Esophagus (tissue), 2 donors: Measurements from ENCODE around the gene HRH3. TPM values are rescaled to one million over a fixed set of nuclear protein-coding genes. Genes with fewer than 3 reads are reported as not detected.

Source experiments
- H3K27ac ChIP-seq, 2 donors: one replicate each; pipeline ENCODE4 v1.5.1; 2013; ENCODE audit warnings: low read depth in 2 of 2, mild to moderate bottlenecking in 2 of 2, inconsistent platforms in 1 of 2, low read length in 1 of 2, moderate library complexity in 1 of 2
- H3K27me3 ChIP-seq, 2 donors: one replicate each; pipeline ENCODE4 v1.6.1; 2013; ENCODE audit warnings: low read length in 2 of 2, control low read depth in 1 of 2, mild to moderate bottlenecking in 1 of 2; ENCODE audit not compliant: insufficient read depth in 2 of 2, control insufficient read depth in 1 of 2
- H3K36me3 ChIP-seq, 2 donors: one replicate each; pipeline ENCODE4 v1.6.1; 2013; ENCODE audit warnings: low read length in 1 of 2; ENCODE audit not compliant: control insufficient read depth in 2 of 2, insufficient read depth in 2 of 2
- H3K4me1 ChIP-seq, 2 donors: one replicate each; pipeline ENCODE4 v1.6.1; 2013; ENCODE audit warnings: low read length in 1 of 2; ENCODE audit not compliant: control insufficient read depth in 2 of 2, insufficient read depth in 2 of 2
- H3K4me3 ChIP-seq, 2 donors: one replicate each; pipeline ENCODE4 v1.5.1; 2013; ENCODE audit warnings: low read length in 2 of 2, mild to moderate bottlenecking in 2 of 2, low read depth in 1 of 2, moderate library complexity in 1 of 2
- H3K9me3 ChIP-seq, 2 donors: one replicate each; pipeline ENCODE4 v1.6.1; 2013; ENCODE audit warnings: mild to moderate bottlenecking in 2 of 2, low read depth in 1 of 2, low read length in 1 of 2, moderate library complexity in 1 of 2; ENCODE audit not compliant: control insufficient read depth in 2 of 2, insufficient read depth in 1 of 2
- WGBS, 2 donors: extraction: QIAGEN DNeasy Blood & Tissue Kit; methylation state at CpG; one replicate each; pipeline ENCODE4 v1.1.7; 2013; 5-methylcytosine and 5-hydroxymethylcytosine counted together
- polyA plus RNA-seq, 2 donors: library from polyadenylated mRNA; stranded (reverse); fragments of 200-250 nt; gene quantifications; one replicate each; pipeline ENCODE4 v1.2.3, GENCODE V29; 2013
- donor health status: healthy with polysubstance abuse.
- donor health status: Bipolar disorder and iron deficiency.

Gene HRH3
- polyA plus RNA-seq, 2 donors: 0.02 TPM; not detected in 1

DNA sequence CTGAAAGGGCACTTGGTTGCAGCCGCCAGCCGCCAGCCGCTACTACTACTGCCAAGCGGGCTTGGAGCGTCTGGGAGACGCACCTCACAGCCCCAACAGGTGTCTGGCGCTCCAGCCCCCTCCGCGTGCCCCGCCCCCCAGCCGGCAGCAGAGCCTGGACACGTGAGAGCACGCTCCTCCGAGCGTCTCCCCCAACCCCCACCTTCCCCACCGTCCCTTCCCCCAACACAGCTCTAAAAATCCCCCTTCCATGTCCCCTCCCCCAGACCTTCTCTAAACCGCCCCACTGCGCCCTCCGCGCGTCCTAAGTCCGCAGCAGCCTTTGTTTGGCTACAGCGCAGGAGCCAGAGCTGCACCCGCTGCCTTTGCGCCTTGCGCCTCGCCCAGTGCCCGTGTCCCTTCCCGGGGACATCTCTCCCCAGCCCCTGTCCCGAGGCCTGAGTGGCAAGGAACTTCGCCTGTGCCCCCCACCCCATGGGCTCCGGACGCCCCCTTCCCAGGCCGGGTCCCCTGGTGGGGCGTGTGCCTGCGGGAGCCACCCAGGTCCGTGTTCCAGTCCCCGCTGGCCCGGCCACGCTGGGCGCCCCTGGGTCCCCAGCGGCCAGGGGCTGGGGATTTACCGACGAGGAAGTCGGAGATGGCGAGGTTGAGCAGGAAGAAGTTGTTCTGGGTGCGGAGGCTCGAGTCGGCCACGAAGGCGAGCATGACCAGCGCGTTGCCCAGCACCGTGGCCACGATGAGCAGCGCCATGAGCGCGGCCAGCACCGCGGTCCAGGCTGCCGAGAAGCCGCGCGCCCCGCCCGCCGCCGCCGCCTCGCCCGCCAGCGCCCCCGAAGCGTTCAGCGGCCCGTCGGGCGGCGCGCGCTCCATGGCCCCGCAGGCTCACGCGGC lies 732 bp downstream of the HRH3 start:
- peaks cover 11 to 12% of the 10 kb centered on the region in 2 donors for H3K4me1 ChIP-seq
- 3 to 4% methylated on average over 54 to 84 of the region's 84 CpGs for WGBS, 2 donors
- H3K27me3 ChIP-seq: peaks cover 0 to 37% of the 10 kb centered on the region in 2 donors
- H3K4me3 ChIP-seq: peak overlapping the region; percentile 14 to 44
- peaks cover 0 to 2% of the 10 kb centered on the region in 2 donors for H3K9me3 ChIP-seq
- no peak overlapping the region for H3K27ac ChIP-seq
- no peaks in the 10 kb centered on the region for H3K36me3 ChIP-seq

DNA sequence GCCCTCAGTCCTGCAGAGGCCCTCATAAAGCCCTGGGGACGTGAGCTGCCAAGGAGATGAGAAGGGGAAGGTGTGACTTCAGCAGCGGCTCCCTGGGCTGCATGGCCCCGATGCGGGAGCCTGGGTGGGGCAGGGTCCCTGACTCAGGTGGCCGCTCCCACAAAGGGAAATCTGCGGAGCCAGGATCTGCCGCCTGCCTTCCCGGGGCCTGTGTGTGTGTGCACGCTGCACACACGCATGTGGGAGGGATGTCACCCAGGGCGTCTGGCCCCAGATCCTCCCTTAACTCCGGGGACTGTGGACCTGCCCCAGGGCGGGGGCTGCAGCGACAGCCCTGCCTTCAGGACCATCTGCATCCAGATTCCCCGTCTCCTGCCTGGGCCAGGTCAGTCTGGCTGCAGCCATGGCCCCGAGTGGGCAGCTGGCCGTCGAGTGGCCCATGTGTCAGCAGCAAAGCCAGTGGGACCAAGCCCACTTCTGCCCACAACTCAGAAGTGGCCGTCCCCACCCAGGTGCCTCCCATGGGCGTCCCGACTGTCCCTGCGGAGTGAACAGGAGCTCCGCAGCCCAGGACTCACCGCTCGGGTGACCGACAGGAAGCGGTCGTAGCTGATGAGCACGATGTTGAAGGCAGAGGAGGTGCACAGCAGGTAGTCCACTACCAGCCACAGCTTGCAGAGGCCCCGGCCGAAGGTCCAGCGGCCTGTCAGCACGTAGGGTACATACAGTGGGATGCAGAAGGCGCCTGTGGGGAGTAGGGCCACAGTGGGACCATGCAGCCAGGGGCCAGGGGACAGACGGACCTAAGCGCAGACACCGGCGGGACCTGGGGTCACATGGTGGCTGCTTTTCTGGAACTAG lies 1.9 kb downstream of the HRH3 start:
- 54 to 59% methylated on average over 38 of the region's 38 CpGs for WGBS, 2 donors
- H3K27me3 ChIP-seq: peaks cover 0 to 38% of the 10 kb centered on the region in 2 donors
- H3K27ac ChIP-seq: no peak overlapping the region
- peaks cover 11 to 12% of the 10 kb centered on the region in 2 donors for H3K4me1 ChIP-seq
- H3K4me3 ChIP-seq: no peak overlapping the region
- H3K9me3 ChIP-seq: peaks cover 0 to 2% of the 10 kb centered on the region in 2 donors
- no peaks in the 10 kb centered on the region for H3K36me3 ChIP-seq

DNA sequence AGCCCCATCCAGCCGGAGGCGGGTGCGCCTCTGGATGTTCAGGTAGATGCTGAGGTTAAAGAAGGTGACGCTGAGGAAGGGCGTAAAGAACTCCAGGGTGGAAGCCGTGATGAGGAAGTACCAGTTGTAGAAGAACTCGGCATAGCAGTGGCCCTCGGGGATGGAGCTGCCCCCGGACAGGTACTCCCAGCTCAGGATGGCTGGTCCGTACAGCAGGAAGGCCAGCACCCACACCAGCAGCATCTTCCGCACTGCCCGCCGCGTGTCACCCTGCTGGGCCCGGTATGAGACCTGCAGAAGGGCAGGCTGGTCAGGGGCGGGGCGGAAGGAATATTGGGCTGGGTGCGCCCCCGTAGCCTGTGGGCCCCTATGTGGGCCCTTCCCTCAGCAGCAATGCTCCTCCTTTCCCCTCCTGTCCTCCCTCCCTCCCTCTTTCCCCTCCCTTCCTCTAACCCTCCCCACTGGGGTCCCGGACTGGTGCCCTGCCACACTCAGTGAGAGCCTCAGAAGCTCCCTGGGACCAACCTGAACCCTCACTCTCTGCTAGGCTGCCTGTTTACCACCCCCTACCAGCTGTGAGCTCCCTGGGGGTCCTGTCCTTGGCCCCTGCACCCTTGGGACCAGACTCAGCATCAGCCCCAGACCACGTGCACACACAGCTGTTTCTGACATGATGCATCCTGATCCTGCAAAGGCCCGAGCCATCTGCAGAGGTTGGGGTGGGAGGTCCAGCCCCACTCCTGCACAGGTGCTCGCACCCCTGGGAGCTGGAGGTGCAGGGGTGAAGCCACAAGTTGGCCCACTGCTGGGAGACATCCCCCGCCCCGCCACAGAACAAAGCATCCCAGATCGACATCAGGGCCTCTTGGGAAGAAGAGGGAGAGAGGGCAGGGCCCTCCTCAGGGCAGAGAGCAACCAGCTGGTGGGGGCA lies 3.2 kb downstream of the HRH3 start:
- H3K27me3 ChIP-seq: peaks cover 4 to 32% of the 10 kb centered on the region in 2 donors

DNA sequence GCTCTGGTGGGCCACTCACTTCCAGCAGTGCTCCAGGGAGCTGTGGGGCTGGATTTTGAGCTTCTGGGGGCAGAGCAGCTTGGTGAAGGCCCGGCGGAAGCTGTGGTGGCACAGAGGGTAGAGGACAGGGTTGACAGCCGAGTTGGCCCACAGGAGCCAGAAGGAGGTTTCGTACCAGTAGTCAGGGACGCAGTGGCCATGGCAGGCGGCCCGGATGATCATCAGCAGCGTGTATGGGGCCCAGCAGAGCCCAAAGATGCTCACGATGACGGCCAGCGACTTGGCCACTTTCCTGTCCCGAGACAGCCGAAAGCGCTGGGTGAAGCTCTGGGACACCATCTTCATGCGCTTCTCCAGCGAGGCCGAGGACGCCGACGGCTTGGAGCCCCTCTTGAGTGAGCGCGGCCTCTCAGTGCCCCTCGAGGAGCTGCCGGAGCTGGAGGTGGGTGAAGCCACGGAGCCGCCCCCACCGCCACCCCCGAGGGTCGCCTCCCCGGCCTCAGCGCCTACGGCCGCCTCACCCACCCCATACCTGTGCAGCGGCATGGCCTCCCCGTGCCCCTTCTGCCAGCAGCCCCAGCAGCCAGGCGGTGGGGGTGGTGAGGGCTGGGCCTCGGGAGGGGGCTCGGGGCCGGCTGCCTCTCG lies 4.0 kb downstream of the HRH3 start:
- no peak overlapping the region for H3K4me3 ChIP-seq
- H3K36me3 ChIP-seq: no peaks in the 10 kb centered on the region
- H3K9me3 ChIP-seq: peaks cover 0 to 4% of the 10 kb centered on the region in 2 donors
- 77 to 82% methylated on average over 38 to 40 of the region's 40 CpGs for WGBS, 2 donors
- peaks cover 11 to 12% of the 10 kb centered on the region in 2 donors for H3K4me1 ChIP-seq
- H3K27me3 ChIP-seq: peaks cover 4 to 27% of the 10 kb centered on the region in 2 donors
- H3K27ac ChIP-seq: no peak overlapping the region

More for the DNA sequence above, 3.2 kb downstream of the HRH3 start:
- H3K36me3 ChIP-seq: no peaks in the 10 kb centered on the region
- WGBS, 2 donors: 66 to 68% methylated on average over 17 to 26 of the region's 26 CpGs
- H3K27ac ChIP-seq: no peak overlapping the region
- peaks cover 11 to 12% of the 10 kb centered on the region in 2 donors for H3K4me1 ChIP-seq
- H3K9me3 ChIP-seq: peaks cover 0 to 2% of the 10 kb centered on the region in 2 donors
- no peak overlapping the region for H3K4me3 ChIP-seq

DNA sequence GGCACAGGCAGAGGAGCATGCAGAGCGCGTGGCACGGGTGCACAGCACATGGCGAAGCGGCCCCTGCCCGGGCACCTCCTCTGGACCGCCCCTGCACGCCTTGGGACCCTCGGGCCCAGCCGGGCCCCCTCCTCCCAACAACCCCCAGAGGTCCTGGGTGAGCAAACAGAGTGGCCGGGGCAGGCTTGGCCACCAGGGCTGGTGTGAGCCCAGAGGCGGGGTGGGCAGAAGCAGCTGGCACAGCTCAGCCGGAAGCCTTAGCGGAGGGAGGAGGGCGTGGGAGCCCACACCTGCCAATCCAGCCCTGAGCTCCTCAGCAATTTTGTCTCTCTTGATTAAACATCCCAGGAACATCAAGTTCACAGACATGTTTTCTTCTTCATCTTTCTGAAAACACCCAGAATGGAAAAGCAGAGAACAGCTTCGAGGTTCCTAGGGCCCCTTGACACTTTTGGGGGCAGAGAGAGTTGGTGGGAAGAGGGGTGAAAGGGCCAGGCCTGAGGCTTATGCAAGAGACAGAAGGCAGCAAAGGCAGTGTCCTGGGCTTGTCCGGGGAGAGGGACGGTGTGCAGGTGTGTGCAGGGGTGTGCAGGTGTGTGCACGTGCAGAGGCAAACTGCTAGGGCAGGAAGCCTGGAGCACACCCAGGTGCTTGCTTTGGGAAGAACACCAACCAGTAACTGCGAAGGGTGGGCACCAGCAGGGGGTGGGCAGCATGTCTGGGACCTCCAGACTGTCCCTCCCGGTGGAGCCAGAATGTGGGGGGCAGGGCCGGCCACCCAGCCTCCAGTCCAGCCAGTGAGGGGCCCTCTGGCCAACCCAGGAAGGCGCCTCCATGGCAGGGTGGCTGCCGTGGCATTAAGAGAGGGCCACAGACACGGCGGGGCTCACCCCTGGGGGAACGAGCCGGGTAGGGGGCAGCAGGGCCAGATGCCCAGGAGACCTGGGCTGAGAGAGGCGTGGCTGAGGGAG lies 4.8 kb downstream of the HRH3 start:
- no peak overlapping the region for H3K4me3 ChIP-seq
- H3K4me1 ChIP-seq: peaks cover 6% of the 10 kb centered on the region in 2 donors
- 65 to 71% methylated on average over 24 to 29 of the region's 29 CpGs for WGBS, 2 donors
- peaks cover 4 to 21% of the 10 kb centered on the region in 2 donors for H3K27me3 ChIP-seq
- no peak overlapping the region for H3K27ac ChIP-seq
- H3K9me3 ChIP-seq: peaks cover 0 to 2% of the 10 kb centered on the region in 2 donors
- H3K36me3 ChIP-seq: no peaks in the 10 kb centered on the region

DNA sequence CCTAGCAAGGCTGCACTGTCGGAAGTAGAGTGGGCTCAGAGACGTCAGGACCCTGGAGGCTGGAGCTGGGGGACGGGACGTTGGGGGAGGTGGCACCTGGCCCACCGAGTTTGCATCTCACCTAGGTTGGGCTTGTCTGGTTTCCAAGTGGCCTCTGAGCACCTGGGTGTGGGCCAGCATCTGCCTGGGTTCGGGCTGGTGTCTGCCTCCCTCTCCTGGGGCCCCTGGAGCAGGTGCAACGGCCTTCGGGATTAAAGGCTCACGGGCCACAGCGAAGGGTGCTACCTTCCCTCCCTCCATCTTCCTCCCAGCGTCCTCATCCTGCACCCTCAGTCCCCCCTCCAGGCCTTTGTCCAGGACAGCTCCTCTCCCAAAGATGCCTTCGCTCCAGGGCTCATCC lies 6.0 kb downstream of the HRH3 start:
- Histone ChIP-seq H3K4me3 (no peak overlapping the region), H3K9me3 (peaks cover 0 to 2% of the 10 kb centered on the region in 2 donors), H3K4me1 (no peaks in the 10 kb centered on the region), H3K36me3 (no peaks in the 10 kb centered on the region), H3K27me3 (peaks cover 4 to 14% of the 10 kb centered on the region in 2 donors), H3K27ac (no peak overlapping the region)
- WGBS, 2 donors: 37 to 43% methylated on average over 11 to 12 of the region's 12 CpGs

DNA sequence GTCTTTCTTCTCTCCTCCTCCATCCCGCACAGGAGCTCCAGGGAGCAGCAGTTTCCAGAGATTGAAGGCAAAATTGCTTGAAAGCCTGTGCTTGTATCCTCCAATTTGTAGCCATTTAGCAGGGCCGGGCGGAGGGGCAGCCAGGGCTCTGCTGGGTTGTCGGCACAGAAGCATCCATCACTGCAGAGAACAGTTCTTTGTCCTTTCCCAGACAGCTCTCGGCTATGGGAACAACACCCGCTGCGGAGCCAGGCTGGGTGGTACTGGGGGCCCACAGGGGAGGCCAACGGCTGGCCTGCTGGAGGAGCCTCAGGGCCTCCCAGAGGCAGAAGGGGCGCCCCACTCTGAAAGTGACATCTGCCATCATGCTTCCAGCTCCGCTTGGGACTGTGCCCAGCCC lies 7.8 kb downstream of the HRH3 start:
- H3K4me1 ChIP-seq: no peaks in the 10 kb centered on the region
- peaks cover 0 to 2% of the 10 kb centered on the region in 2 donors for H3K9me3 ChIP-seq
- no peak overlapping the region for H3K27ac ChIP-seq
- peaks cover 4% of the 10 kb centered on the region in 2 donors for H3K27me3 ChIP-seq
- 25 to 32% methylated on average over 10 of the region's 10 CpGs for WGBS, 2 donors
- no peak overlapping the region for H3K4me3 ChIP-seq
- H3K36me3 ChIP-seq: no peaks in the 10 kb centered on the region

DNA sequence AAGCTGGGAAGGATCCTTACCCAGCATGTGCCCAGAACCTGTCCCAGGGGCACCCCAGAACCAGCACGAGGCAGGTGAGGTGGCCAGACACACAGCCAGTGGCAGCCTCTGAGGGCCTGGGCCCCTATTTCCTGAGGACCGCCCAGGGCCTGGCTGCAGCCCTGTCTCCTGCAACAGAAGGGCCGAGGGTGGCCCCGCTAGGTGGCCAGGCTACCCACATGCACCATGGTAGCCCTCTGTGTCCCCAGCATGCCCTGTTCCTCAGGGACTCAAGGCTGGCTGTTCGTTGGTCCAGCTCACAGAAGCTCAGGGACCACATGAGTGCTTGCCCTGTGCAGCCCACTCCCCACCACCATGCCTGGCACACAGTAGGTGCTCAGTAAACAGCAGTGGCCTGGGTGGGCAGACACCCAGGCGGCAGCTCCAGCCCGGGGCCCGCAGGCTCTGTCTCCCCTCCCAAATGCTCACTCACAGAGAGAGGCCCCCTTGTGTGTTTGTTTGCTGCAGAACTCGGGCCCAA lies 8.2 kb downstream of the HRH3 start:
- no peaks in the 10 kb centered on the region for H3K4me1 ChIP-seq
- no peak overlapping the region for H3K4me3 ChIP-seq
- WGBS, 2 donors: 64 to 65% methylated on average over 9 of the region's 9 CpGs
- H3K36me3 ChIP-seq: no peaks in the 10 kb centered on the region
- H3K27ac ChIP-seq: no peak overlapping the region
- peaks cover 4% of the 10 kb centered on the region in 2 donors for H3K27me3 ChIP-seq
- H3K9me3 ChIP-seq: peaks cover 0 to 2% of the 10 kb centered on the region in 2 donors
